ENCODE results near the gene SHH.

DNA sequence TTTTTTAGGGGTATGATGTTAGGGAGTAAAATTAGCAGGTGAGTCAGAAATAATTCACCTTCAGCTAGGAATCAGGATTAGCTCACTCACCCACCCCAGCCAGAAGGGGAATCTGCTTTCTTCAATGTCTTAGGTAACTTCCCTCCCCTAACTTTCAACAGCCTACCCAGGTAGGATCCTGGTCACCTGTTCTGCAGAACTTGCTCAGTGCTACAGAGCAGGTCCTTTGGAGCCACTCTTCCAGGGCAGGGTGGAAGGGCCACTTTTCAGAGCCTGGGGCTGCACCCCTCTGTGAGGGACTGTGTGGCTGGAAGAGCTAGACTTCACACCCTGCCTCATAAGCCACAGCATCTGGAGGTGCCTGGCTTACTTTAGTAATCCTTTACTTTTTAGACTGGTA, 58.1 kb downstream of the SHH start:
- no peak for TF ChIP-seq EP300 (conservative IDR thresholded peaks at IDR 0.05; ENCODE audit: poor library complexity, severe bottlenecking)
- TF ChIP-seq, protein P1, sequence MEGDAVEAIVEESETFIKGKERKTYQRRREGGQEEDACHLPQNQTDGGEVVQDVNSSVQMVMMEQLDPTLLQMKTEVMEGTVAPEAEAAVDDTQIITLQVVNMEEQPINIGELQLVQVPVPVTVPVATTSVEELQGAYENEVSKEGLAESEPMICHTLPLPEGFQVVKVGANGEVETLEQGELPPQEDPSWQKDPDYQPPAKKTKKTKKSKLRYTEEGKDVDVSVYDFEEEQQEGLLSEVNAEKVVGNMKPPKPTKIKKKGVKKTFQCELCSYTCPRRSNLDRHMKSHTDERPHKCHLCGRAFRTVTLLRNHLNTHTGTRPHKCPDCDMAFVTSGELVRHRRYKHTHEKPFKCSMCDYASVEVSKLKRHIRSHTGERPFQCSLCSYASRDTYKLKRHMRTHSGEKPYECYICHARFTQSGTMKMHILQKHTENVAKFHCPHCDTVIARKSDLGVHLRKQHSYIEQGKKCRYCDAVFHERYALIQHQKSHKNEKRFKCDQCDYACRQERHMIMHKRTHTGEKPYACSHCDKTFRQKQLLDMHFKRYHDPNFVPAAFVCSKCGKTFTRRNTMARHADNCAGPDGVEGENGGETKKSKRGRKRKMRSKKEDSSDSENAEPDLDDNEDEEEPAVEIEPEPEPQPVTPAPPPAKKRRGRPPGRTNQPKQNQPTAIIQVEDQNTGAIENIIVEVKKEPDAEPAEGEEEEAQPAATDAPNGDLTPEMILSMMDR (IDR thresholded peaks at IDR 0.05; ENCODE audit: poor library complexity, severe bottlenecking): no peak
- no peak for TF ChIP-seq EZH2 (IDR thresholded peaks at IDR 0.05; ENCODE audit: borderline replicate concordance, insufficient read depth, low read length, poor library complexity, severe bottlenecking)
- no peak for TF ChIP-seq RAD21 (conservative IDR thresholded peaks at IDR 0.05)
- TF ChIP-seq, protein P2, sequence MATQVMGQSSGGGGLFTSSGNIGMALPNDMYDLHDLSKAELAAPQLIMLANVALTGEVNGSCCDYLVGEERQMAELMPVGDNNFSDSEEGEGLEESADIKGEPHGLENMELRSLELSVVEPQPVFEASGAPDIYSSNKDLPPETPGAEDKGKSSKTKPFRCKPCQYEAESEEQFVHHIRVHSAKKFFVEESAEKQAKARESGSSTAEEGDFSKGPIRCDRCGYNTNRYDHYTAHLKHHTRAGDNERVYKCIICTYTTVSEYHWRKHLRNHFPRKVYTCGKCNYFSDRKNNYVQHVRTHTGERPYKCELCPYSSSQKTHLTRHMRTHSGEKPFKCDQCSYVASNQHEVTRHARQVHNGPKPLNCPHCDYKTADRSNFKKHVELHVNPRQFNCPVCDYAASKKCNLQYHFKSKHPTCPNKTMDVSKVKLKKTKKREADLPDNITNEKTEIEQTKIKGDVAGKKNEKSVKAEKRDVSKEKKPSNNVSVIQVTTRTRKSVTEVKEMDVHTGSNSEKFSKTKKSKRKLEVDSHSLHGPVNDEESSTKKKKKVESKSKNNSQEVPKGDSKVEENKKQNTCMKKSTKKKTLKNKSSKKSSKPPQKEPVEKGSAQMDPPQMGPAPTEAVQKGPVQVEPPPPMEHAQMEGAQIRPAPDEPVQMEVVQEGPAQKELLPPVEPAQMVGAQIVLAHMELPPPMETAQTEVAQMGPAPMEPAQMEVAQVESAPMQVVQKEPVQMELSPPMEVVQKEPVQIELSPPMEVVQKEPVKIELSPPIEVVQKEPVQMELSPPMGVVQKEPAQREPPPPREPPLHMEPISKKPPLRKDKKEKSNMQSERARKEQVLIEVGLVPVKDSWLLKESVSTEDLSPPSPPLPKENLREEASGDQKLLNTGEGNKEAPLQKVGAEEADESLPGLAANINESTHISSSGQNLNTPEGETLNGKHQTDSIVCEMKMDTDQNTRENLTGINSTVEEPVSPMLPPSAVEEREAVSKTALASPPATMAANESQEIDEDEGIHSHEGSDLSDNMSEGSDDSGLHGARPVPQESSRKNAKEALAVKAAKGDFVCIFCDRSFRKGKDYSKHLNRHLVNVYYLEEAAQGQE (IDR thresholded peaks at IDR 0.05; ENCODE audit: borderline replicate concordance): no peak
- no peak for TF ChIP-seq POLR2AphosphoS5 (IDR thresholded peaks at IDR 0.05)
- no peak for TF ChIP-seq TAF1 (IDR thresholded peaks at IDR 0.05; ENCODE audit: low read depth)
